Right kidney (tissue), 1 donor: ENCODE results near the gene WNT2.
"Not testable (repeated sequence)": the region's sequence is repeated elsewhere in the genome, so short reads cannot be mapped to it uniquely, and the experiment has no call there.

ENCODE experiments used
- DNase-seq: peaks from one replicate; pipeline ENCODE4 v3.0.0-alpha.2; 2016

Gene WNT2

GRCh38 chr7:117262546-117262945 lies 60.3 kb downstream of the WNT2 start:
- DNase-seq, result no peak

GRCh38 chr7:117259615-117260014 lies 63.2 kb downstream of the WNT2 start:
- no peak for DNase-seq

GRCh38 chr7:117251687-117252086 lies 71.2 kb downstream of the WNT2 start:
- no peak for DNase-seq

- DNase-seq, result no peak
Measured at GRCh38 chr7:117250801-117251200, 72.1 kb downstream of the WNT2 start.

GRCh38 chr7:117250245-117250644 lies 72.6 kb downstream of the WNT2 start:
- DNase-seq, result no peak

GRCh38 chr7:117249696-117250095 lies 73.2 kb downstream of the WNT2 start:
- DNase-seq, result no peak

- DNase-seq, result no peak
Measured at GRCh38 chr7:117248829-117249228, 74.0 kb downstream of the WNT2 start.

- DNase-seq, result no peak
Measured at GRCh38 chr7:117247809-117248208, 75.0 kb downstream of the WNT2 start.

- DNase-seq, result not testable (repeated sequence)
Measured at GRCh38 chr7:117245703-117246102, 77.2 kb downstream of the WNT2 start.

GRCh38 chr7:117243390-117243789 lies 79.5 kb downstream of the WNT2 start:
- no peak for DNase-seq

GRCh38 chr7:117241088-117241487 lies 81.8 kb downstream of the WNT2 start:
- no peak for DNase-seq

- DNase-seq, result no peak
Measured at GRCh38 chr7:117238937-117239336, 83.9 kb downstream of the WNT2 start.

GRCh38 chr7:117238472-117238871 lies 84.4 kb downstream of the WNT2 start:
- DNase-seq, result no peak

- DNase-seq, result no peak
Measured at GRCh38 chr7:117237646-117238045, 85.2 kb downstream of the WNT2 start.

GRCh38 chr7:117231047-117231359 lies 91.9 kb downstream of the WNT2 start:
- no peak for DNase-seq

GRCh38 chr7:117230276-117231046 lies 92.4 kb downstream of the WNT2 start:
- DNase-seq, result no peak

GRCh38 chr7:117229350-117229749 lies 93.5 kb downstream of the WNT2 start:
- no peak for DNase-seq

- DNase-seq, result no peak
Measured at GRCh38 chr7:117227091-117227490, 95.8 kb downstream of the WNT2 start.

GRCh38 chr7:117225536-117225935 lies 97.3 kb downstream of the WNT2 start:
- DNase-seq, result no peak
